Mucosa of descending colon (tissue), 3 donors: ENCODE results near the gene POLR1A. TPM values are rescaled to one million over a fixed set of nuclear protein-coding genes. Genes with fewer than 3 reads are reported as not detected.

Experiments
- ATAC-seq: fragments of 200-7000 bp; cut with Tn5 transposase; one replicate; pipeline ENCODE4 v1.9.1; 2020; ENCODE audit warnings: mild to moderate bottlenecking, moderate library complexity
- DNase-seq, 3 donors: peaks; one replicate each; pipeline ENCODE4 v3.0.0-alpha.2; 2020
- H3K36me3 ChIP-seq: fragments of 200-600 bp; one replicate; pipeline ENCODE4 v1.8.0; 2021; ENCODE audit warnings: low read depth, mild to moderate bottlenecking
- H3K4me1 ChIP-seq: fragments of 200-600 bp; one replicate; pipeline ENCODE4 v1.8.0; 2021; ENCODE audit warnings: low read depth, mild to moderate bottlenecking
- H3K4me3 ChIP-seq: fragments of 200-600 bp; one replicate; pipeline ENCODE4 v1.8.0; 2021; ENCODE audit warnings: mild to moderate bottlenecking
- H3K9me3 ChIP-seq: fragments of 200-600 bp; one replicate; pipeline ENCODE4 v1.8.0; 2021; ENCODE audit warnings: mild to moderate bottlenecking
- intact Hi-C, 2 donors: fragments of 100-400 bp; cut with DNase I in 1 of 2; cut with micrococcal nuclease in 1 of 2; formaldehyde crosslinking; loops; one replicate each; pipeline versions ENCODE4 v1.11.0 to v1.11.1; 2022; cut with DNase I, micrococcal nuclease
- total RNA-seq, 3 donors: library from RNA; stranded (reverse); fragmentation: NEBNext Ultra II Directional in 2 of 3; extraction: Animal tissue kit (Norgen Biotek cat#: 25700) in 2 of 3; gene quantifications; one replicate each; pipeline versions ENCODE4 v1.2.1 to v1.2.4, GENCODE V29; 2021 to 2023
- TF ChIP-seq, protein P1 (sequence below): fragments of 200-600 bp; IDR thresholded peaks from one replicate; pipeline ENCODE4 v1.8.0; 2022; ENCODE audit warnings: antibody characterized with exemption, mild to moderate bottlenecking
- donor health status: DM: no; HTN: no; CAD: no; lungs with moderate emphysema.
- donor health status: DM: no; HTN: no; CAD: no.
- donor health status: DM: no; HTN: yes; CAD: no.

POLR1A gene
- total RNA-seq, 3 donors from 2014 or later: 22.8 to 29.3 (median 24.3) TPM

DNA sequence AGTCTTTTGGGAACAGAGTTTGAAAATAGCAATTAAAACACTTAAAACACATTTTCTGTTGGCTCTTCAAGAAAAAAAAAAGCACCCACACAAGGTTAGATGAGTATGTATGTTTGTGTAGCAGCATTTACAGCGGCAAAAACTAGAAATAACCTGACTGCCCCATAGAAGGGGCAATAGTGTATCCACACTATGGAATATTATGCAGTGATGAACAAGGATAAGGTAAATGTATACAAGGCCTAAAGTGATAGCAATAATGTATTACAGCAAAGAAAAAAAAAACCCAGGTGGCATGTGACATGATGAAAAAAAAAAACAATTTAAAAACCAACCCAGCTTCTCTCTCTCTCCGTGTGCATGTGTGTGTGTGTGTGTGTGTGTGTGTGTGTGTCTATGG is 34.8 kb downstream of the POLR1A start:
- Histone ChIP-seq H3K4me1 (no peaks in the 10 kb centered on the region), H3K4me3 (no peak overlapping the region), H3K9me3 (no peaks in the 10 kb centered on the region), H3K36me3 (no peaks in the 10 kb centered on the region)
- TF ChIP-seq, protein P1, sequence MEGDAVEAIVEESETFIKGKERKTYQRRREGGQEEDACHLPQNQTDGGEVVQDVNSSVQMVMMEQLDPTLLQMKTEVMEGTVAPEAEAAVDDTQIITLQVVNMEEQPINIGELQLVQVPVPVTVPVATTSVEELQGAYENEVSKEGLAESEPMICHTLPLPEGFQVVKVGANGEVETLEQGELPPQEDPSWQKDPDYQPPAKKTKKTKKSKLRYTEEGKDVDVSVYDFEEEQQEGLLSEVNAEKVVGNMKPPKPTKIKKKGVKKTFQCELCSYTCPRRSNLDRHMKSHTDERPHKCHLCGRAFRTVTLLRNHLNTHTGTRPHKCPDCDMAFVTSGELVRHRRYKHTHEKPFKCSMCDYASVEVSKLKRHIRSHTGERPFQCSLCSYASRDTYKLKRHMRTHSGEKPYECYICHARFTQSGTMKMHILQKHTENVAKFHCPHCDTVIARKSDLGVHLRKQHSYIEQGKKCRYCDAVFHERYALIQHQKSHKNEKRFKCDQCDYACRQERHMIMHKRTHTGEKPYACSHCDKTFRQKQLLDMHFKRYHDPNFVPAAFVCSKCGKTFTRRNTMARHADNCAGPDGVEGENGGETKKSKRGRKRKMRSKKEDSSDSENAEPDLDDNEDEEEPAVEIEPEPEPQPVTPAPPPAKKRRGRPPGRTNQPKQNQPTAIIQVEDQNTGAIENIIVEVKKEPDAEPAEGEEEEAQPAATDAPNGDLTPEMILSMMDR: no peak
- intact Hi-C loops: no loop called here
- DNase-seq: no peak
- ATAC-seq: no peak

DNA sequence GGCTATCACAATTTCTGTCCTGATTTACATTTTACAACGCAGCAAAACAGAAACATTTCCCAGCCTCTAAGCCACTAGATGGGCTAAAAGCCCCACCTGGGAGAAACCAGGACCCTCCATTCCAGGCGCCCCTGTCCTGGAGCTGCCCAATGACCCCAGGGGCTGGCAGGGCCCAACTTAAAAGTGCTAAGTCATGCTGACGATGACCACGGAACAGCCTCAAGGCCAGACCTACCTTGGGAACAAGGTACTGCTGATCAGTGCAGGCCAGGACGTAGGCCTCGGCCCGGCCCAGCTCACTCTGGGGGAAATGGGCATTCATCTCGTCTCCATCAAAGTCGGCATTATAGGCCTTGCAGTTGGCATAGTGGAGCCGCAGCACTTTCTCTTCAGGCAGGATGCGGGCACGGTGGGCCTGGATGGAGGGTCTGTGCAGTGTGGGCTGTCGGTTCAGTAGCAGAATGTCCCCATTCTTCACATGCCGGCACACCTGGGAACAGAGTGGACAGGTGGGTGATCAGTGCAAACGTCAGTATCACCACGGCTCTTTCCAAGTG is 35.8 kb downstream of the POLR1A start:
- no peaks in the 10 kb centered on the region for H3K4me1 ChIP-seq
- TF ChIP-seq, protein P1: no peak
- no peaks in the 10 kb centered on the region for H3K36me3 ChIP-seq

DNA sequence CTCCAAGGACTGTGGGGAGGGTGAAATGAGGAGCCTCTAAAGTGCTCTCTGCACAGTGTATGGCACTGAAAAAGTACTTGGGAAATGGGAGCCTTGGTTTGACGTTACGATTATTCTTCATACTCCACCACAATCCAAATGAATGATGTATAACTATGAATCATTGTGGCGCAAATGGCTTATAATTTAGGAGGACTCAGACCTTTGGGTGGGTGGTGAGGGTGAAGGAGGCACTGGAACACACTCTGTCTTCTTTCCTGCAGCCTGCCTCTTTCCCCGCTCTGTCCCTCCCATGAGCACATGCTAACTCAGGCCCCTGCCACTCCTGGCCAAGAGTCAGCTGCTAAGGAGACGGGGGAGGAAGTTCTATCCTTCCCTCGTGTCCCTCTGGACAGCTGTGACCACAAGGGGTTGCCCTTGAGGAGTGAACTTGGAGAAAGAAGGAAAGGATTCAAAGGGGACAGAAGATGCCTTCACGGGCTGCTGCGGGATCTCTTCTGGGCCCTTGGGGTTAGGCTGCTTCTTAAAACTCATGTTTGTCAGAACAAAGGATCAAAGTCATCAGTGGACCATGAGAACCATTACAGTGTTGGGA is 36.5 kb downstream of the POLR1A start:
- no peaks in the 10 kb centered on the region for H3K36me3 ChIP-seq
- no peak for DNase-seq
- no peak overlapping the region for H3K4me3 ChIP-seq
- no peaks in the 10 kb centered on the region for H3K4me1 ChIP-seq
- no peak for ATAC-seq
- no peaks in the 10 kb centered on the region for H3K9me3 ChIP-seq
- intact Hi-C loops: no loop called here
- TF ChIP-seq, protein P1: no peak

More for the DNA sequence above, 35.8 kb downstream of the POLR1A start:
- DNase-seq: no peak
- intact Hi-C loops: no loop called here
- Histone ChIP-seq H3K4me3 (no peak overlapping the region), H3K9me3 (no peaks in the 10 kb centered on the region)
- no peak for ATAC-seq

DNA sequence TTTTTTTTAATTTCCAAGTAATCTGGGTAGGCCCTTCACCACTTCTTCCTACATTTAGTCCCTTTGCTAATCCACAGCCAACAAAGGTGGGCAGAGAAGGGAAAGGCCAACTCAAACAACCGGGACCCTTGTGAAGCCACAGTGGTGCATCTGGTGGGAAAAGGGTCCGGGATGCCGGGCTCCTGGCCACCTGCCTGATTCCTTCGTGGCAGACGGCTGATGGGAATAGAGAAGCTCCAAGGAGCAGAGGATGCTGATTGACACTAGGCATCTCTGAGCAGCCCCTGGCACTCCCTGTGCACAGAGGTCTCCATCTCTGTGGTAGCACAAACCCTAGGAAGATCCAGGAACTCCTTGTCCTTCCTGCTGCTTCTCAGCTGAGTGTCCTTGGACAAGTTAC is 37.0 kb downstream of the POLR1A start:
- ATAC-seq (no peak), DNase-seq (no peak)
- H3K9me3 ChIP-seq: no peaks in the 10 kb centered on the region
- TF ChIP-seq, protein P1: no peak
- no peaks in the 10 kb centered on the region for H3K36me3 ChIP-seq
- no peak overlapping the region for H3K4me3 ChIP-seq
- no peaks in the 10 kb centered on the region for H3K4me1 ChIP-seq
- intact Hi-C loops: no loop called here

DNA sequence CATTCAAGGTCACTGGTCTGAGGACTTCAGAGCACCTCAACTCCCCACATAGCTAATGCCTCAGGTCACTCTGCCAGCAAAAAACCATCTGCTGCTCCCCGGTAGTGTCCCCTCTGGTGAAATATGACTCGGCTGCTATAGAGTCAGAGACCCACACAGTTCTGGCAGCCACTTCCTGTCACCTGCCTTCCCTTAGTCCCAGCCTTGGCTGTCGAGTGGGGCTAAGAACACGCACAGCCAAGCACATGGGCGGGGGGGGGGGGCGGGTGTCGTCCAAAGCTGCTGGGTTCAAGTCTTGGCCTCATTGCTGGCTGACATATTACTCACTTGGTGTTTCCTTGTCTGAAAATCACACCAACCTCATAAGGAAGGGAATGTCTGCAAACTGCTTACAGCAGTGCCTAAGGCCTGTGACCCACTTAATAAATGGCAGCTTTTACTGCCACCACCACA is 37.5 kb downstream of the POLR1A start:
- ATAC-seq: peak; percentile 76
- Histone ChIP-seq H3K9me3 (no peaks in the 10 kb centered on the region), H3K36me3 (no peaks in the 10 kb centered on the region), H3K4me1 (no peaks in the 10 kb centered on the region), H3K4me3 (no peak overlapping the region)
- DNase-seq: no peak
- TF ChIP-seq, protein P1: no peak
- intact Hi-C loops: no loop called here
